Heart left ventricle (tissue), 16 donors: Measurements from ENCODE around the gene BCL7C. TPM values are rescaled to one million over a fixed set of nuclear protein-coding genes. Genes with fewer than 3 reads are reported as not detected.

Source experiments
- ATAC-seq, 4 donors: fragments of 200-7000 bp; cut with Tn5 transposase; one replicate each; pipeline ENCODE4 v1.9.1; 2020 to 2022; ENCODE audit warnings: moderate library complexity in 4 of 4, mild to moderate bottlenecking in 3 of 4, moderate number of reproducible peaks in 1 of 4
- DNase-seq, 5 donors: peaks; one replicate each; pipeline ENCODE4 v3.0.0-alpha.2; 2020
- H3K27ac ChIP-seq, 12 donors: fragments of 200-600 bp; sonication (generic) in 4 of 12; one replicate each; pipeline versions ENCODE4 v1.5.0 to v1.8.0; 2016 to 2022; ENCODE audit warnings: mild to moderate bottlenecking in 2 of 12
- H3K27me3 ChIP-seq, 9 donors: fragments of 200-600 bp; sonication (generic) in 2 of 9; one replicate each; pipeline versions ENCODE4 v1.5.1 to v1.8.0; 2016 to 2022; ENCODE audit warnings: mild to moderate bottlenecking in 3 of 9
- H3K36me3 ChIP-seq, 9 donors: fragments of 200-600 bp; sonication (generic) in 2 of 9; one replicate each; pipeline versions ENCODE4 v1.5.0 to v1.8.0; 2018 to 2022; ENCODE audit warnings: mild to moderate bottlenecking in 2 of 9
- H3K4me1 ChIP-seq, 12 donors: fragments of 200-600 bp; sonication (generic) in 4 of 12; one replicate each; pipeline versions ENCODE4 v1.5.0 to v1.8.0; 2016 to 2022; ENCODE audit warnings: mild to moderate bottlenecking in 3 of 12
- H3K4me3 ChIP-seq, 12 donors: fragments of 200-600 bp; sonication (generic) in 4 of 12; one replicate each; pipeline versions ENCODE4 v1.5.0 to v1.8.0; 2017 to 2022; ENCODE audit warnings: mild to moderate bottlenecking in 9 of 12, moderate library complexity in 4 of 12
- H3K9me3 ChIP-seq, 12 donors: fragments of 200-600 bp; sonication (generic) in 4 of 12; one replicate each; pipeline versions ENCODE4 v1.5.0 to v1.8.0; 2016 to 2022; ENCODE audit warnings: mild to moderate bottlenecking in 1 of 12
- CTCF ChIP-seq, 12 donors: fragments of 200-600 bp; sonication (generic) in 4 of 12; IDR thresholded peaks; one replicate each; pipeline versions ENCODE4 v1.5.0 to v1.8.0; 2018 to 2022; ENCODE audit warnings: antibody characterized with exemption in 12 of 12, mild to moderate bottlenecking in 5 of 12
- POLR2A ChIP-seq, 2 donors: fragments of 450-650 bp; IDR thresholded peaks; one replicate each; pipeline ENCODE4 v1.6.1; 2017; ENCODE audit warnings: antibody characterized with exemption in 2 of 2, mild to moderate bottlenecking in 2 of 2, moderate library complexity in 2 of 2
- WGBS, 4 donors: extraction: QIAGEN DNeasy Blood & Tissue Kit in 2 of 4; methylation state at CpG; one replicate each; pipeline versions ENCODE4 v1.1.5 to v1.1.7; 2013 to 2018; 5-methylcytosine and 5-hydroxymethylcytosine counted together
- intact Hi-C, 10 donors: fragments of 100-400 bp; cut with DNase I; formaldehyde crosslinking; loops; one replicate each; pipeline versions ENCODE4 v1.11.1 to v1.14.2; 2022
- polyA plus RNA-seq, 2 donors: library from polyadenylated mRNA; stranded (reverse); fragments of 200-250 nt; gene quantifications; one replicate each; pipeline ENCODE4 v1.2.3, GENCODE V29; 2013
- total RNA-seq, 9 donors: library from RNA; depleted of rRNA in 2 of 9; stranded (reverse); fragments of >200 nt in 2 of 9; fragmentation: NEBNext Ultra II Directional in 3 of 9; extraction: Animal tissue kit (Norgen Biotek cat#: 25700) in 3 of 9; gene quantifications; one replicate each; pipeline versions ENCODE4 v1.1.0 to v1.2.4, GENCODE V29; 2016 to 2023
- donor health status: ischemic (EF 13 %, LVEDD 7.1; RV severe dilation, severe dysfunction).
- donor health status: healthy with polysubstance abuse.
- donor health status: DM: no; HTN: yes; CAD: no.
- donor health status: DM: no; HTN: no; CAD: no.
- donor health status: ischemic (EF 25% LVEDD 6.9; RV normal size, moderate dysfunction).
- donor health status: ischemic (EF 25% LVEDD 5.7; RV mildly dilated, moderate dysfunction).
- donor health status: healthy.
- donor health status: DM: yes; HTN: yes; CAD: no.
- donor health status: ischemic (EF 35%, LVEDD 5.7; RV mildly dilated, moderate dysfunction).
- donor health status: nonischemic (EF 11% LVEDD 7.7; RV severe dilation, severe dysfunction).
- donor health status: DM: yes; HTN: yes; CAD: no.
- donor health status: PGD.
- donor health status: ischemic (EF 29% LVEDD 5.4; RV normal size, mild dysfunction).
- donor health status: nonischemic (EF 23%, LVEDD 6.1; RV moderate dilation, normal function).

Gene BCL7C
- total and polyA plus RNA-seq, 11 donors: 23.1 to 43.4 (median 28.7) TPM

GRCh38 chr16:30925995-30926811 lies 32.3 kb upstream of the BCL7C start:
- DNase-seq: no peak
- Histone ChIP-seq H3K4me1 (peaks cover 0 to 35% (median 12%) of the 10 kb centered on the region in 12 donors), H3K36me3 (peaks cover 0 to 29% (median 11%) of the 10 kb centered on the region in 9 donors), H3K4me3 (no peak overlapping the region), H3K9me3 (no peaks in the 10 kb centered on the region), H3K27me3 (no peaks in the 10 kb centered on the region), H3K27ac (no peak overlapping the region)
- ATAC-seq: no peak
- intact Hi-C loops: no loop called here
- TF ChIP-seq POLR2A (IDR thresholded peaks at IDR 0.05) (no peak), CTCF (IDR thresholded peaks at IDR 0.05) (no peak)
- 64 to 67% (median 66%) methylated on average over 10 of the region's 10 CpGs for WGBS, 4 donors

- Histone ChIP-seq H3K27me3 (no peaks in the 10 kb centered on the region), H3K9me3 (no peaks in the 10 kb centered on the region), H3K4me3 (no peak overlapping the region), H3K36me3 (peaks cover 0 to 26% (median 6%) of the 10 kb centered on the region in 9 donors), H3K27ac (no peak overlapping the region), H3K4me1 (peaks cover 0 to 31% (median 11%) of the 10 kb centered on the region in 12 donors)
- DNase-seq: peak in 1 of 5 donors; percentile 34
- intact Hi-C loops: no loop called here
- TF ChIP-seq CTCF (IDR thresholded peaks at IDR 0.05) (no peak), POLR2A (IDR thresholded peaks at IDR 0.05) (no peak)
- 91 to 95% (median 92%) methylated on average over 26 of the region's 26 CpGs for WGBS, 4 donors
- ATAC-seq: no peak
Measured at GRCh38 chr16:30925632-30925987, 31.7 kb upstream of the BCL7C start.

DNA sequence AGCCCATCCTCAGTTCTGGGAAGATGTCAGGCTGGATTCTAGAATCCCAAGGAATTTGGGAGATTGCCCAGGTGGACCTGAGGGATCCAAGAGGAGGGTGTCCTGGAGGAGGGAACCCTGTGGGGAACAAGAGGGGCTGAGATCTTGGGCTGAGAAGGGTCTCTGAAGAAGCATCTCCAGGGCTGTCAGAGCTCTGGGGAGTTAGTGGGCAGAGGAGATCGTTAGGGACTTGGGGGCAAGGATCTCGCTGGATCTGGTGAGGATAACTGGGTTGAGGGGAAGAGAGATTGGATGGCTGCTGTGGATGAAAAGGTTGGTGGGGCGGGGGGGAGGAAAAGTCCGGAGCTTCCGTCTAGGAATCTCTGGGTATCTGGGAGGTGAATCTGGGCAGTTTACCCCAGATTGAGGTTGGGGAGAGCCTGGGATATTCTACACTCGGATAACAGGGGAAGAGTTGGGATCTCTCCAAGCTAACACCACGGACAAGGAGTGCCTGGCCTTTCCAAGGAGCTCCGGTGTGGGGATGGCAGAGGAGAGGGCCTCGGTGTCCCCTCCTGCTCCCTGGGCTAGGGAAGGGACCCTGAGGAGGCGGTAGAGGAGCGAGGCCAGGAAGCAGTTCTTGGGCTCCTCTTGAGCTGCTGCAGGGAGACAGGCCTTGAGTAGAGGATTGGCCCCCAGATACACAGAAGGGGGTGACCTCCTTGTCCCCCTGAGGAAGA lies 31.2 kb upstream of the BCL7C start:
- H3K27me3 ChIP-seq: no peaks in the 10 kb centered on the region
- H3K36me3 ChIP-seq: peaks cover 0 to 21% (median 2%) of the 10 kb centered on the region in 9 donors
- H3K4me3 ChIP-seq: peak overlapping the region in 7 of 12 donors; percentile 52 to 80 (median 66)
- no peak for TF ChIP-seq POLR2A (IDR thresholded peaks at IDR 0.05)
- no peak for TF ChIP-seq CTCF (IDR thresholded peaks at IDR 0.05)
- peak overlapping the region in 8 of 12 donors; percentile 71 to 95 (median 88) for H3K27ac ChIP-seq
- H3K4me1 ChIP-seq: peaks cover 0 to 28% (median 9%) of the 10 kb centered on the region in 12 donors
- no peaks in the 10 kb centered on the region for H3K9me3 ChIP-seq
- intact Hi-C loops: loop anchor here in 2 of 10 donors (5.0 kb wide), 2 partner anchors 83 to 268 kb away; partner anchors contain the start of gene FBRS (in 1 of the 2)
- no peak for DNase-seq
- no peak for ATAC-seq
- WGBS, 4 donors: 75 to 79% (median 77%) methylated on average over 11 of the region's 11 CpGs
